ENCODE data around the gene PCDHA8. TPM values are rescaled to one million over a fixed set of nuclear protein-coding genes. Genes with fewer than 3 reads are reported as not detected.
"Not testable (repeated sequence)": the region's sequence is repeated elsewhere in the genome, so short reads cannot be mapped to it uniquely, and the experiment has no call there.

Gene PCDHA8
- total and polyA plus RNA-seq, 3 donors from 2014 or later: 0.24 to 1.9 (median 1.2) TPM

GRCh38 chr5:140827704-140828361 lies 13.2 kb upstream of the PCDHA8 start, which contains the start of gene PCDHA6:
PCDHA6 (plus strand) TSS chr5:140827960; CDS start chr5:140828092, 132 bp downstream.
- H3K4me1 ChIP-seq: no peaks in the 10 kb centered on the region
- no peak for DNase-seq
- no peak within 1 kb of the TSS for H3K27ac ChIP-seq
- peak within 1 kb of the TSS; percentile 6 to 33 for H3K4me3 ChIP-seq
- TF ChIP-seq CTCF (IDR thresholded peaks at IDR 0.05) (peak in 2 of 3 experiments; percentile 5 to 13), POLR2A (IDR thresholded peaks at IDR 0.05) (no peak)
- WGBS, 2 donors: 12 to 18% methylated on average over 19 to 27 of the region's 27 CpGs
- H3K36me3 ChIP-seq (ENCODE audit: low read depth, missing control alignments): no peaks in the 10 kb centered on the region
- H3K9me3 ChIP-seq: no peaks in the 10 kb centered on the region
- no peaks in the 10 kb centered on the region for H3K27me3 ChIP-seq
- intact Hi-C loops (cut with DNase I; ENCODE audit: low total_unique reads): no loop called here

GRCh38 chr5:140828362-140828737 lies 12.6 kb upstream of the PCDHA8 start:
- DNase-seq: no peak
- no peaks in the 10 kb centered on the region for H3K36me3 ChIP-seq (ENCODE audit: low read depth, missing control alignments)
- no peaks in the 10 kb centered on the region for H3K27me3 ChIP-seq

GRCh38 chr5:140829511-140830501 lies 11.2 kb upstream of the PCDHA8 start:
- H3K36me3 ChIP-seq (ENCODE audit: low read depth, missing control alignments); DNase-seq; H3K27ac ChIP-seq; H3K4me1 ChIP-seq; H3K27me3 ChIP-seq; H3K4me3 ChIP-seq; H3K9me3 ChIP-seq; intact Hi-C loops (cut with DNase I; ENCODE audit: low total_unique reads): not testable (repeated sequence)
- 24 to 33% methylated on average over 23 to 98 of the region's 106 CpGs for WGBS, 2 donors

More at GRCh38 chr5:140828362-140828737, 12.6 kb upstream of the PCDHA8 start:
- 9 to 11% methylated on average over 17 to 18 of the region's 18 CpGs for WGBS, 2 donors
- H3K4me3 ChIP-seq: peak overlapping the region in 1 of 2 donors; percentile 33
- TF ChIP-seq POLR2A (IDR thresholded peaks at IDR 0.05) (no peak), CTCF (IDR thresholded peaks at IDR 0.05) (no peak)
- no peak overlapping the region for H3K27ac ChIP-seq
- intact Hi-C loops (cut with DNase I; ENCODE audit: low total_unique reads): no loop called here
- no peaks in the 10 kb centered on the region for H3K9me3 ChIP-seq
- H3K4me1 ChIP-seq: no peaks in the 10 kb centered on the region

GRCh38 chr5:140833993-140834392 lies 7.0 kb upstream of the PCDHA8 start, which contains the start of gene PCDHA7:
PCDHA7 (plus strand) TSS chr5:140834269; CDS start chr5:140834384, 115 bp downstream.
- DNase-seq: no peak
- WGBS, 2 donors: 2 to 9% methylated on average over 8 of the region's 8 CpGs
- Histone ChIP-seq H3K27me3 (no peaks in the 10 kb centered on the region), H3K4me1 (no peaks in the 10 kb centered on the region), H3K36me3 (ENCODE audit: low read depth, missing control alignments) (no peaks in the 10 kb centered on the region), H3K9me3 (no peaks in the 10 kb centered on the region), H3K4me3 (no peak within 1 kb of the TSS), H3K27ac (no peak within 1 kb of the TSS)
- intact Hi-C loops (cut with DNase I; ENCODE audit: low total_unique reads): no loop called here
- TF ChIP-seq POLR2A (IDR thresholded peaks at IDR 0.05) (no peak), CTCF (IDR thresholded peaks at IDR 0.05) (peak in 1 of 3 experiments; percentile 5)

- H3K4me3 ChIP-seq; intact Hi-C loops (cut with DNase I; ENCODE audit: low total_unique reads); DNase-seq; H3K36me3 ChIP-seq (ENCODE audit: low read depth, missing control alignments); H3K9me3 ChIP-seq; H3K4me1 ChIP-seq; H3K27ac ChIP-seq; H3K27me3 ChIP-seq: not testable (repeated sequence)
- 10 to 18% methylated on average over 26 of the region's 38 CpGs for WGBS, 2 donors
These were observed 6.5 kb upstream of the PCDHA8 start for GRCh38 chr5:140834439-140835008.

All from testis (tissue), 3 donors.